SK-N-SH treated with all-trans-retinoic acid at 6 μM for 48 hours (cell line): ENCODE results near the gene ATP8A2.

Experiments used
- ATAC-seq: fragments of 200-7000 bp; cut with Tn5 transposase; 3 replicates; pipeline ENCODE4 v1.9.1; 2020; ENCODE audit warnings: mild to moderate bottlenecking, moderate library complexity
- ARNTL ChIP-seq: fragments of 450-650 bp; formaldehyde crosslinking; IDR thresholded peaks from 2 replicates; pipeline ENCODE4 v1.5.0; 2020; ENCODE audit warnings: low read depth, mild to moderate bottlenecking, moderate library complexity, borderline replicate concordance
- CSDC2 ChIP-seq: fragments of 250-450 bp; sonication (Bioruptor Pico); IDR thresholded peaks from 2 replicates; pipeline ENCODE4 v1.5.0; 2020; ENCODE audit warnings: mild to moderate bottlenecking, moderate library complexity
- ESRRG ChIP-seq: fragments of 250-450 bp; sonication (Bioruptor Pico); IDR thresholded peaks from 2 replicates; pipeline ENCODE4 v1.6.1; 2021; ENCODE audit warnings: mild to moderate bottlenecking
- ISL1 ChIP-seq: fragments of 250-450 bp; sonication (Bioruptor Pico); IDR thresholded peaks from 2 replicates; pipeline ENCODE4 v2.1.2; 2022; ENCODE audit warnings: mild to moderate bottlenecking, moderate library complexity
- OSR1 ChIP-seq: fragments of 250-450 bp; sonication (Bioruptor Pico); IDR thresholded peaks from 2 replicates; pipeline ENCODE4 v1.8.0; 2022; ENCODE audit warnings: moderate library complexity, mild to moderate bottlenecking, inconsistent platforms
- PPARA ChIP-seq: fragments of 250-450 bp; sonication (Bioruptor Pico); IDR thresholded peaks from 2 replicates; pipeline ENCODE4 v1.5.0; 2020; ENCODE audit warnings: mild to moderate bottlenecking, borderline replicate concordance
- RARB ChIP-seq: fragments of 250-450 bp; sonication (Bioruptor Pico); IDR thresholded peaks from 2 replicates; pipeline ENCODE4 v1.8.0; 2021; ENCODE audit warnings: mild to moderate bottlenecking, moderate library complexity
- SNAI2 ChIP-seq: fragments of 250-450 bp; sonication (Bioruptor Pico); IDR thresholded peaks from 2 replicates; pipeline ENCODE4 v1.5.0; 2020; ENCODE audit warnings: mild to moderate bottlenecking, moderate library complexity
- TCF4 ChIP-seq: fragments of 250-450 bp; sonication (Bioruptor Pico); IDR thresholded peaks from 2 replicates; pipeline ENCODE4 v1.8.0; 2021; ENCODE audit warnings: mild to moderate bottlenecking, moderate library complexity, borderline replicate concordance
- TOX ChIP-seq: fragments of 250-450 bp; sonication (Bioruptor Pico); IDR thresholded peaks from 2 replicates; pipeline ENCODE4 v1.8.0; 2021; ENCODE audit warnings: mild to moderate bottlenecking, moderate library complexity, borderline replicate concordance
- ZC3H10 ChIP-seq: fragments of 250-450 bp; sonication (Bioruptor Pico); IDR thresholded peaks from 2 replicates; pipeline ENCODE4 v1.5.1; 2021; ENCODE audit warnings: mild to moderate bottlenecking, moderate library complexity
- ZFP3 ChIP-seq: fragments of 250-450 bp; sonication (Bioruptor Pico); IDR thresholded peaks from 2 replicates; pipeline ENCODE4 v1.5.0; 2020; ENCODE audit warnings: mild to moderate bottlenecking, moderate library complexity
- ZFP30 ChIP-seq: fragments of 450-650 bp; formaldehyde crosslinking; IDR thresholded peaks from 2 replicates; pipeline ENCODE4 v1.5.0; 2022; ENCODE audit warnings: mild to moderate bottlenecking, moderate library complexity
- ZNF565 ChIP-seq: fragments of 450-650 bp; formaldehyde crosslinking; conservative IDR thresholded peaks from 2 replicates; pipeline ENCODE4 v1.5.0; 2020; ENCODE audit warnings: low read depth, mild to moderate bottlenecking, moderate library complexity
- ZNF70 ChIP-seq: fragments of 450-650 bp; formaldehyde crosslinking; IDR thresholded peaks from 2 replicates; pipeline ENCODE4 v1.5.0; 2020; ENCODE audit warnings: mild to moderate bottlenecking, moderate library complexity
- ZNF8 ChIP-seq: fragments of 450-650 bp; formaldehyde crosslinking; IDR thresholded peaks from 2 replicates; pipeline ENCODE4 v1.5.0; 2020; ENCODE audit warnings: mild to moderate bottlenecking, moderate library complexity
- TF ChIP-seq, protein P1 (sequence below): fragments of 250-450 bp; sonication (Bioruptor Pico); IDR thresholded peaks from 2 replicates; pipeline ENCODE4 v1.5.1; 2020; ENCODE audit warnings: low read depth, mild to moderate bottlenecking, moderate library complexity
- TF ChIP-seq, protein P2 (sequence below): fragments of 250-450 bp; sonication (Bioruptor Pico); IDR thresholded peaks from 2 replicates; pipeline ENCODE4 v1.5.0; 2020; ENCODE audit warnings: mild to moderate bottlenecking, moderate library complexity
- TF ChIP-seq, protein P3 (sequence below): fragments of 250-450 bp; sonication (Bioruptor Pico); IDR thresholded peaks from 2 replicates; pipeline ENCODE4 v1.5.1; 2021; ENCODE audit warnings: mild to moderate bottlenecking, moderate library complexity

The ATP8A2 gene

DNA sequence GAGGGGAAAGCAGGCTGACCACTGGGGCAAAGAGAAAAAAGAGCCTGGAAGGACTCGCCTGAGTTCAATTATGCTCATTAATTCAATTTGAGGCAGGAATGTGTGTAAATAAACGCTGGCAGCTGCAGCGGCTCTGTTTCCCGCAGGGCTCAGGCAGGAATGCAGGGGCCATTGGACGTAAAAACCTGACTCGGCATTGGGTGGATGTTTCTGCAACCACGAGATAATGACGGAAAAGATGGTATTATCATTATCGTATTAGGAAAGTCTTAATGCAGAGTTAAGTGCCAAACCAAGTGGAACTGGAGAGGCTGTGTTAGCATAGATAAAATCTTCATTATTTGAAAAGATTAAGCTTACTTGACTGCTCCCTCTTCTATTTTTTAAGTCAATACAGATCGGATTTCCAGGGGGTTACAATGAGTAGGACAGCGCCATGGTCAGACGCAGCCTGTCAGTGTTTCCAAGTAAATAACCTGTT is 510.2 kb downstream of the ATP8A2 start:
- no peak; the same call in 2 of the 3 replicates for ATAC-seq
- TF ChIP-seq PPARA (CRISPR knock-in tag) (no peak), TCF4 (peak; percentile 89), ISL1 (CRISPR knock-in tag) (peak; percentile 22; the same call in 1 of the 2 replicates), ZC3H10 (CRISPR knock-in tag) (no peak), CSDC2 (CRISPR knock-in tag) (no peak)
- TF ChIP-seq, protein P1, sequence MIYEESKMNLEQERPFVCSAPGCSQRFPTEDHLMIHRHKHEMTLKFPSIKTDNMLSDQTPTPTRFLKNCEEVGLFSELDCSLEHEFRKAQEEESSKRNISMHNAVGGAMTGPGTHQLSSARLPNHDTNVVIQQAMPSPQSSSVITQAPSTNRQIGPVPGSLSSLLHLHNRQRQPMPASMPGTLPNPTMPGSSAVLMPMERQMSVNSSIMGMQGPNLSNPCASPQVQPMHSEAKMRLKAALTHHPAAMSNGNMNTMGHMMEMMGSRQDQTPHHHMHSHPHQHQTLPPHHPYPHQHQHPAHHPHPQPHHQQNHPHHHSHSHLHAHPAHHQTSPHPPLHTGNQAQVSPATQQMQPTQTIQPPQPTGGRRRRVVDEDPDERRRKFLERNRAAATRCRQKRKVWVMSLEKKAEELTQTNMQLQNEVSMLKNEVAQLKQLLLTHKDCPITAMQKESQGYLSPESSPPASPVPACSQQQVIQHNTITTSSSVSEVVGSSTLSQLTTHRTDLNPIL, result no peak
- TF ChIP-seq, protein P2, sequence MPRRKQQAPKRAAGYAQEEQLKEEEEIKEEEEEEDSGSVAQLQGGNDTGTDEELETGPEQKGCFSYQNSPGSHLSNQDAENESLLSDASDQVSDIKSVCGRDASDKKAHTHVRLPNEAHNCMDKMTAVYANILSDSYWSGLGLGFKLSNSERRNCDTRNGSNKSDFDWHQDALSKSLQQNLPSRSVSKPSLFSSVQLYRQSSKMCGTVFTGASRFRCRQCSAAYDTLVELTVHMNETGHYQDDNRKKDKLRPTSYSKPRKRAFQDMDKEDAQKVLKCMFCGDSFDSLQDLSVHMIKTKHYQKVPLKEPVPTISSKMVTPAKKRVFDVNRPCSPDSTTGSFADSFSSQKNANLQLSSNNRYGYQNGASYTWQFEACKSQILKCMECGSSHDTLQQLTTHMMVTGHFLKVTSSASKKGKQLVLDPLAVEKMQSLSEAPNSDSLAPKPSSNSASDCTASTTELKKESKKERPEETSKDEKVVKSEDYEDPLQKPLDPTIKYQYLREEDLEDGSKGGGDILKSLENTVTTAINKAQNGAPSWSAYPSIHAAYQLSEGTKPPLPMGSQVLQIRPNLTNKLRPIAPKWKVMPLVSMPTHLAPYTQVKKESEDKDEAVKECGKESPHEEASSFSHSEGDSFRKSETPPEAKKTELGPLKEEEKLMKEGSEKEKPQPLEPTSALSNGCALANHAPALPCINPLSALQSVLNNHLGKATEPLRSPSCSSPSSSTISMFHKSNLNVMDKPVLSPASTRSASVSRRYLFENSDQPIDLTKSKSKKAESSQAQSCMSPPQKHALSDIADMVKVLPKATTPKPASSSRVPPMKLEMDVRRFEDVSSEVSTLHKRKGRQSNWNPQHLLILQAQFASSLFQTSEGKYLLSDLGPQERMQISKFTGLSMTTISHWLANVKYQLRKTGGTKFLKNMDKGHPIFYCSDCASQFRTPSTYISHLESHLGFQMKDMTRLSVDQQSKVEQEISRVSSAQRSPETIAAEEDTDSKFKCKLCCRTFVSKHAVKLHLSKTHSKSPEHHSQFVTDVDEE, result peak; percentile 70; the same call in 1 of the 2 replicates

DNA sequence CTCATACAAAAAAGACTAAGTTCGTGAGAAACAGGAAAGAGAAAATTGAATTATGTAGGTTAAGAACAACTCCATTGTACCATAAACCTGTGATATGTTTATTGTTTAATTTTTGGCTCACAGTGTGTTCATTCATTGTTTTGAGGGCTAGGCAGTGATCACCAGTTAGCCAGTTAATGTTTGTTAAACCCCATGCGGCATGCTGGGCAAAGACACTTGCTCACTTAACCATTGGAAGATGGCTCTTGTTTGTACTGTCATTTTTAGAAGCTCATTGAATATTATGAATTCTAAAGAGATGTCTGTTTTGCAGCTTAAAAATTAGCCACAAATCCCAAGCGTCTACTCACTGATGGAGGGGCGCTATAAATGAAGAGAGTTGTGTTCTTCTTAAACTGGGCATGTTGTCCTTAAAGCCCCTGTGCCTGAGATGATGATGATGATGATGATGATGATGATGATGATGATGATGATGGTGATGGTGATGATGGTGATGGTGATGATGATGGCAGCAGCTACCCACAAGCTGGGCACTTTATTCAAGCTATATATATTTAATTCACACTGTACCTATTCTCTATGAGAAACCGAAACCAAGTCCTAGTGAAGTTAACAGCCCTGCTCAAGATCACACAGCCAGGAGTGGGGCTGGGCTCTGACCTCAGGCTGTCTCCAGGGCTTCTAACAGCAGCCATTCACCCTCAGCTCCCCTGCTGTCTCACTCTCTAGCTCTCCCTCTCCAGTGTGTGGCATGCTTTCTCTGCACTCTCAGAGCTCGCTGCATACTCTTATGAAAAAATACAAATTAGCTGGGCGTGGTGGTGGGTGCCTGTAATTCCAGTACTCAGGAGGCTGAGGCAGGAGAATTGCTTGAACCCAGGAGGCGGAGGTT is 510.9 kb downstream of the ATP8A2 start:
- ATAC-seq, result no peak
- TF ChIP-seq ZFP30 (no peak), ZNF8 (CRISPR knock-in tag) (no peak), ZNF70 (CRISPR knock-in tag) (no peak), RARB (CRISPR knock-in tag) (no peak), ZNF565 (no peak), TOX (no peak), OSR1 (CRISPR knock-in tag) (no peak), SNAI2 (CRISPR knock-in tag) (no peak), ZFP3 (no peak), ARNTL (no peak), PPARA (CRISPR knock-in tag) (no peak)
- TF ChIP-seq, protein P1, result no peak
- TF ChIP-seq, protein P2, result no peak

DNA sequence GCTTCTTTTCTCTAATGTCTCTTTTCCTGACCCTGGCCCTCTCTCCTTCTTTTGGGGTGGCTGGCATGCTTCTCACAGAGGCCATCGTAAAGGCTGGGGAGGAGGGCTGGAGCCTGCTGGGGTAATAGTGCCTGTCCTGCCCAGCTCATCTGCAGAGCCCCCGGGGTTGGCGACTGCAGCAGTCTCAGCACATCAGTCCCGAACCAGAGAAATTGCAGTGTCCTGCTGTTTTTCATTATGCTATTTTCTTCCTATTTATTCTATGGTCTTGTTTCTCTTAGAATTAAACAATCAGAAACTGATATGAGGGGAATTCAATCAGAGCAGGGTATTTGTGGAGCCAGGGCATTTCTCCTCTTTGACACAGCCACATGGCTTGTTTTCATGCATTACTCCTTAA is 513.6 kb downstream of the ATP8A2 start:
- no peak for TF ChIP-seq CSDC2 (CRISPR knock-in tag)
- peak; percentile 52; the same call in 1 of the 2 replicates for TF ChIP-seq TCF4
- no peak for ATAC-seq

DNA sequence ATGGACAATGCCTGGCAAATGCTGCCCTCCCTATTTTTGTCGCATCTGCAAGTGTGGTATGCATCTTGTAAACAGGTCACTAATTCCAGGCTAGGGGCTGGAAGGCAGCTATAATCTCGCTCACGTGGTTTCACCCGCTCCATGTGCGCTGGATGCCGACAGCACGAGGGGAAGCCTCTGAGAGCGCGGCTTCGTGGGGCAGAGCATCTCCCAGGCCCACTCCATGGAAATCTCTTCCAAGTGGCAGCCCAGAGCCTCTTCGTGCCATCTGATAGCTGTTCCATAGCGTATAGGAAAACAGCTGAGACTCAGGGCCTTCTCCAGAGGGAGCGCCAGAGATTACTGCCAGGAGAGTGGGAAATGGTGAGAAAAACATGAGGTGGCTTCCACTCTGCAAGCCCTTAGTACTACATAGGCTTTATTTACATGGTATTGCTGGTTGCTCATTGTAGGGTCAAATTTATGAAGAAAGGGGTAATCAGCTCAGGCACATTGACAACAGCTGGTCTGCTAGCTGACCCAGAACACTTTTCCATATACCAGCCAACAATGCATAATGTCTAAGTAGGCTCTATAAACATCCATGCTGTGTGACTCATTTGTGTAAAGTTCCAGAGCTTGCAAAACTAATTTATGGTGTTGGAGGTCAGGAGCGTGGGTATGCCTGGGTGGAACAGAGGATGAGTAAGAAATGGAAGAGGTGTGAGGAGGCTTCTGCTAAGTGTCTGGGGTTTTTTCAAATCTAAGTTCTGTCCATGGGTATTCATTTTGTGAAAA is 514.9 kb downstream of the ATP8A2 start:
- TF ChIP-seq, protein P3, sequence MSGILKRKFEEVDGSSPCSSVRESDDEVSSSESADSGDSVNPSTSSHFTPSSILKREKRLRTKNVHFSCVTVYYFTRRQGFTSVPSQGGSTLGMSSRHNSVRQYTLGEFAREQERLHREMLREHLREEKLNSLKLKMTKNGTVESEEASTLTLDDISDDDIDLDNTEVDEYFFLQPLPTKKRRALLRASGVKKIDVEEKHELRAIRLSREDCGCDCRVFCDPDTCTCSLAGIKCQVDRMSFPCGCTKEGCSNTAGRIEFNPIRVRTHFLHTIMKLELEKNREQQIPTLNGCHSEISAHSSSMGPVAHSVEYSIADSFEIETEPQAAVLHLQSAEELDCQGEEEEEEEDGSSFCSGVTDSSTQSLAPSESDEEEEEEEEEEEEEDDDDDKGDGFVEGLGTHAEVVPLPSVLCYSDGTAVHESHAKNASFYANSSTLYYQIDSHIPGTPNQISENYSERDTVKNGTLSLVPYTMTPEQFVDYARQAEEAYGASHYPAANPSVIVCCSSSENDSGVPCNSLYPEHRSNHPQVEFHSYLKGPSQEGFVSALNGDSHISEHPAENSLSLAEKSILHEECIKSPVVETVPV (CRISPR knock-in tag), result no peak
- no peak for TF ChIP-seq ESRRG (CRISPR knock-in tag)
- TF ChIP-seq TCF4, result no peak
- no peak for TF ChIP-seq ZFP30
- TF ChIP-seq ZNF70 (CRISPR knock-in tag), result no peak
- TF ChIP-seq SNAI2 (CRISPR knock-in tag), result no peak
- no peak for TF ChIP-seq ZNF8 (CRISPR knock-in tag)
- TF ChIP-seq, all 23 proteins: peak for 0
- no peak for ATAC-seq
